Aorta (tissue), 5 donors: ENCODE results near the gene DUSP28. TPM values are rescaled to one million over a fixed set of nuclear protein-coding genes. Genes with fewer than 3 reads are reported as not detected.
"Not testable (repeated sequence)": the region's sequence is repeated elsewhere in the genome, so short reads cannot be mapped to it uniquely, and the experiment has no call there.

Source experiments
- ATAC-seq: fragments of 200-7000 bp; cut with Tn5 transposase; one replicate; pipeline ENCODE4 v1.9.1; 2022; ENCODE audit warnings: moderate library complexity; ENCODE audit not compliant: low FRiP score
- DNase-seq, 2 donors: peaks; one replicate each; pipeline ENCODE4 v3.0.0-alpha.2; 2020
- H3K27ac ChIP-seq, 2 donors: one replicate each; pipeline ENCODE4 v1.5.1; 2013; ENCODE audit warnings: low read length in 2 of 2, mild to moderate bottlenecking in 2 of 2, moderate library complexity in 2 of 2, control low read depth in 1 of 2, inconsistent platforms in 1 of 2, low read depth in 1 of 2
- H3K27me3 ChIP-seq, 2 donors: one replicate each; pipeline ENCODE4 v1.6.1; 2013; ENCODE audit warnings: control low read depth in 1 of 2, low read length in 1 of 2, mild to moderate bottlenecking in 1 of 2, moderate library complexity in 1 of 2; ENCODE audit not compliant: insufficient read depth in 2 of 2, control insufficient read depth in 1 of 2
- H3K36me3 ChIP-seq, 2 donors: one replicate each; pipeline ENCODE4 v1.6.1; 2013; ENCODE audit warnings: control low read depth in 1 of 2, low read length in 1 of 2, mild to moderate bottlenecking in 1 of 2; ENCODE audit not compliant: insufficient read depth in 2 of 2, control insufficient read depth in 1 of 2
- H3K4me1 ChIP-seq, 2 donors: one replicate each; pipeline ENCODE4 v1.6.1; 2013; ENCODE audit warnings: low read length in 2 of 2, control low read depth in 1 of 2, mild to moderate bottlenecking in 1 of 2, moderate library complexity in 1 of 2; ENCODE audit not compliant: insufficient read depth in 2 of 2, control insufficient read depth in 1 of 2
- H3K4me3 ChIP-seq, 2 donors: one replicate each; pipeline ENCODE4 v1.5.1; 2013; ENCODE audit warnings: low read length in 2 of 2, control low read depth in 1 of 2, mild to moderate bottlenecking in 1 of 2
- H3K9me3 ChIP-seq: one replicate; pipeline ENCODE4 v1.6.1; 2013; ENCODE audit warnings: mild to moderate bottlenecking, low read length; ENCODE audit not compliant: control insufficient read depth
- WGBS, 2 donors: extraction: QIAGEN DNeasy Blood & Tissue Kit; methylation state at CpG; one replicate each; pipeline ENCODE4 v1.1.7; 2013; 5-methylcytosine and 5-hydroxymethylcytosine counted together
- intact Hi-C, 2 donors: fragments of 100-400 bp; cut with DNase I; formaldehyde crosslinking; loops; one replicate each; pipeline versions ENCODE4 v1.14.2 to v1.15.0; 2022
- polyA plus RNA-seq, 2 donors: library from polyadenylated mRNA; stranded (reverse); fragments of 200-250 nt; gene quantifications; one replicate each; pipeline ENCODE4 v1.2.3, GENCODE V29; 2013
- total RNA-seq, 2 donors: library from RNA; stranded (reverse); fragmentation: NEBNext Ultra II Directional; extraction: Animal tissue kit (Norgen Biotek cat#: 25700); gene quantifications; one replicate each; pipeline ENCODE4 v1.2.1, GENCODE V29; 2021
- donor health status: healthy with polysubstance abuse.
- donor health status: Bipolar disorder and iron deficiency.
- donor health status: DM: no; HTN: no; CAD: no.
- donor health status: DM: no; HTN: no; CAD: no.
- donor health status: DM: yes; HTN: yes; CAD: no.

DUSP28 gene
- total and polyA plus RNA-seq, 4 donors: 2.1 to 5.0 (median 3.2) TPM

DNA sequence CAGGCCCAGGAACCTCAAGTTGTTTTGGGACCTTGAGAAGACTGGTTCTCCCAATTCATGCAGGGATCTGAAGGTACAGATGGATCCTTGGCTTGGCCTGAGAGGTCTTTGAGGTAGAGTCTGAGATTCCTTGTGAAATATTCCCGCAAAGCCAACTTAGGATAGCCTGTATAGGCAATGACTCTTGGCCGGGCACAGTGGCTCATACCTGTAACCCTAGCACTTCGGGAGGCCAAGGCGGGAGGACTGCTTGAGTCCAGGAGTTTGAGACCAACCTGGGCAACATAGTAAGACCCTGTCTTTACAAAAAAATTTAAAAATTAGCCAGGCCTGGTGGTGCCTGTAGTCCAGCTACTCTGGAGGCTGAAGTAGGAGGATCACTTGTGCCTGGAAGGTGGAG is 42.8 kb upstream of the DUSP28 start:
- Histone ChIP-seq H3K9me3 (no peaks in the 10 kb centered on the region), H3K27ac (no peak overlapping the region), H3K4me3 (no peak overlapping the region), H3K27me3 (no peaks in the 10 kb centered on the region), H3K4me1 (no peaks in the 10 kb centered on the region), H3K36me3 (no peaks in the 10 kb centered on the region)
- ATAC-seq (no peak), DNase-seq (peak in 1 of 2 donors; percentile 25)
- intact Hi-C loops: loop anchor here (10.0 kb wide), 1 partner anchor 187 kb away; no protein-coding TSS in a partner anchor
- WGBS, 2 donors: 98 to 100% methylated on average over 4 of the region's 4 CpGs

- intact Hi-C loops: loop anchor here (10.0 kb wide), 1 partner anchor 186 kb away; no protein-coding TSS in a partner anchor
- H3K36me3 ChIP-seq: peaks cover 0 to 4% of the 10 kb centered on the region in 2 donors
- H3K27me3 ChIP-seq: no peaks in the 10 kb centered on the region
- DNase-seq (peak in 1 of 2 donors; percentile 34), ATAC-seq (no peak)
- H3K27ac ChIP-seq: no peak overlapping the region
- H3K4me1 ChIP-seq: no peaks in the 10 kb centered on the region
- no peaks in the 10 kb centered on the region for H3K9me3 ChIP-seq
- no peak overlapping the region for H3K4me3 ChIP-seq
- WGBS, 2 donors: 93% methylated on average over 5 of the region's 5 CpGs
Observed at GRCh38 chr2:240518981-240519380, 41.2 kb upstream of the DUSP28 start.

GRCh38 chr2:240519396-240520129 is 40.6 kb upstream of the DUSP28 start:
- H3K27me3 ChIP-seq: no peaks in the 10 kb centered on the region
- 15 to 20% methylated on average over 25 of the region's 25 CpGs for WGBS, 2 donors
- peak in 1 of 2 donors; percentile 69 for DNase-seq
- peak; percentile 26 for ATAC-seq
- H3K27ac ChIP-seq: no peak overlapping the region
- H3K4me3 ChIP-seq: no peak overlapping the region
- H3K4me1 ChIP-seq: no peaks in the 10 kb centered on the region
- peaks cover 0 to 5% of the 10 kb centered on the region in 2 donors for H3K36me3 ChIP-seq
- intact Hi-C loops: loop anchor here (10.0 kb wide), 1 partner anchor 185 kb away; no protein-coding TSS in a partner anchor
- no peaks in the 10 kb centered on the region for H3K9me3 ChIP-seq

GRCh38 chr2:240520130-240520973 is 39.8 kb upstream of the DUSP28 start:
- intact Hi-C loops: no loop called here
- Histone ChIP-seq H3K27me3 (no peaks in the 10 kb centered on the region), H3K27ac (no peak overlapping the region), H3K36me3 (peaks cover 0 to 5% of the 10 kb centered on the region in 2 donors), H3K4me1 (no peaks in the 10 kb centered on the region), H3K4me3 (no peak overlapping the region), H3K9me3 (no peaks in the 10 kb centered on the region)
- peak in 1 of 2 donors; percentile 66 for DNase-seq
- no peak for ATAC-seq
- 19 to 22% methylated on average over 50 to 52 of the region's 52 CpGs for WGBS, 2 donors

DNA sequence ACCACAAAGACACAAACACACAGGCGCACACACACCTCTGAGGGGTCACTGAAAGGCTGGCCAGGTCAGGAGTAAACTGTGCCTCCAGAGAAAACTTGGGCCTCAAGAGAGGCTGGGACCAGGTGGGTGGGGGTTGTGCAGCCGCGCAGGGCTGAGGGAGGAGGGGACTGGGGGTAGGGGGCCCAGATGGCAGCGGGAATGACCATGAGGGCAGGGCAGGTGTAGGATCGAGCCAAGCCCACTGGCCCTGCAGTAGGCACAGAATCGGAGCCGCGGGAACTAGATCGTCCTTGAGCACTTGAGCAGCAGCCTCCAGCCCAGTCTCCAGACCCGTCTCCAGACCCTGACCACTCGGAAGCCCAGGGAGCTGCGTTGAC is 39.2 kb upstream of the DUSP28 start:
- H3K4me1 ChIP-seq: no peaks in the 10 kb centered on the region
- no peaks in the 10 kb centered on the region for H3K9me3 ChIP-seq
- DNase-seq (peak in 1 of 2 donors; percentile 66), ATAC-seq (no peak)
- WGBS, 2 donors: 96% methylated on average over 12 of the region's 12 CpGs
- no peaks in the 10 kb centered on the region for H3K27me3 ChIP-seq
- H3K36me3 ChIP-seq: peaks cover 0 to 5% of the 10 kb centered on the region in 2 donors
- H3K4me3 ChIP-seq: no peak overlapping the region
- intact Hi-C loops: no loop called here
- no peak overlapping the region for H3K27ac ChIP-seq

- intact Hi-C loops, DNase-seq: not testable (repeated sequence)
Observed at GRCh38 chr2:240521885-240522284, 38.3 kb upstream of the DUSP28 start.

DNA sequence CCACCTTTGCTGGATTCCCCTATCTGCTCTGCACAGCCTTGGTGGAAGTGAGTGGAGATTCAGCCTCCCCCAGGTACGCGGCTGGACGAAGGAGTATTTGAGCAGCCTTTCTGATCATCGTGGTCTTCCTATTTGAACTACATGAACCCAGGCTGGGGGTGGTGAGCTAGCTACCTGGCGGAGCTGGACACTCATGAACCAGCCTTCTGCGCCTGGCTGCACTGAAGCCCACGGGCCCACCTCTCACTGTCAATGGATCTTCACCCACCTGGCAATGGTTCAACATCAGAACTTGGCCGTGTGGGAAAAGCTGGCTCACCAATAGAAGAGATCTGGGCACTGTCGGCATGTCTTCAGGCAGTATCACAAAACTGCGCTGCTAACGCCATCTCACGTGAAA is 37.8 kb upstream of the DUSP28 start:
- peak in 1 of 2 donors; percentile 55 for DNase-seq

More at GRCh38 chr2:240521885-240522284, 38.3 kb upstream of the DUSP28 start:
- H3K36me3 ChIP-seq, ATAC-seq, H3K4me1 ChIP-seq, H3K9me3 ChIP-seq, H3K27ac ChIP-seq, H3K4me3 ChIP-seq, H3K27me3 ChIP-seq: not testable (repeated sequence)
- WGBS, 2 donors: 93 to 96% methylated on average over 5 of the region's 5 CpGs

DNA sequence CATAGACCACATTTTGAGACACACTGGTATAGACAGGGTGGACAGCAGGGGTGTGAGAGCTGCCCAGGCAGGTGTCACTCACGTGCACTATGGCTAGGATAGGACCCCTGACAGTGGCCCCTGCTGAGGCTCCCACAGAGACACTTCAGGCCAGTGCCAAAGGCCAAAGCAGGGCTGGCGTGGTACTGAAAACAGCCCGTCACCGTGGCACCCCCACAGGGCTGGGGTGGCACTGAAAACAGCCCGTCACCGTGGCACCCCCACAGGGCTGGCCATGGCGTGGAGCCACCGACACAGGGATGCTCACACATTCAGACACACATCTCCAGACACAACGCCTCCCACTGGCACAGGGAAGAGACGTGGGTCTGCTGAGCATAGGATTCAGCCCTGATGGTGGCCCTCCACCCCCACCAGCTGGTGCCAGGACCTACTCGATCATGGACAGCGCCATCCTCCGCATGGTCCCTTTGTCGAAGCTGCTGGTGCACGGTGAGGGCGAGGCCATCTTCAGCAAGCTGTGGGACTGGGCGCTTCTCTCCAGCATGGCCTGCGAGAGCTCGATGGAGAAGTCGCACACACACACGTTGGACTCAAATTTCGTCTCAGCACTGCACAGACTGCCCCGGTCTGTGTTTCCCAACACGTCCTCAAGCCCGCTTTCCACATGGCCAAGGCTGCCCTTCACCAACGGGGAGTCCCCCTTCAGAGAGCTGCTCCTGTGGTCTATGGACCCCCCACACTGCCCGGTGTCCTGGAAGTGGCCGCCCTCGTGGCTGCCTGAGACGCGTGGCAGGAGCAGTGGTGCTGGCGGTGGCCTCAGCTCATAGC is 36.5 kb upstream of the DUSP28 start:
- H3K9me3 ChIP-seq: no peaks in the 10 kb centered on the region
- no peaks in the 10 kb centered on the region for H3K27me3 ChIP-seq
- no peak for ATAC-seq
- H3K4me1 ChIP-seq: no peaks in the 10 kb centered on the region
- intact Hi-C loops: no loop called here
- no peak overlapping the region for H3K27ac ChIP-seq
- DNase-seq: peak in 1 of 2 donors; percentile 56
- peaks cover 0 to 5% of the 10 kb centered on the region in 2 donors for H3K36me3 ChIP-seq
- H3K4me3 ChIP-seq: no peak overlapping the region
- WGBS, 2 donors: 96 to 97% methylated on average over 32 of the region's 32 CpGs

More for the DNA sequence above, 37.8 kb upstream of the DUSP28 start:
- 92 to 93% methylated on average over 12 of the region's 12 CpGs for WGBS, 2 donors
- Histone ChIP-seq H3K27me3 (no peaks in the 10 kb centered on the region), H3K36me3 (peaks cover 0 to 5% of the 10 kb centered on the region in 2 donors), H3K4me3 (no peak overlapping the region), H3K4me1 (no peaks in the 10 kb centered on the region), H3K9me3 (no peaks in the 10 kb centered on the region), H3K27ac (no peak overlapping the region)
- intact Hi-C loops: no loop called here
- ATAC-seq: no peak
